HepG2 (cell line): Measurements from ENCODE around the gene CTNNA1. TPM values are rescaled to one million over a fixed set of nuclear protein-coding genes. Genes with fewer than 3 reads are reported as not detected.

Experiments used
- ATAC-seq: fragments of 200-7000 bp; cut with Tn5 transposase; 3 replicates; pipeline ENCODE4 v1.9.1; 2020; ENCODE audit warnings: mild to moderate bottlenecking, moderate library complexity
- BruUV-seq: library from RNA; stranded (reverse); fragments of 400-500 nt; replicated peaks from 2 replicates; lab custom pipeline; 2021; lab: Mats Ljungman, UMichigan
- CTCF ChIA-PET: fragments of 300-600 bp; formaldehyde crosslinking; extraction: SDS; loops from one replicate; lab custom pipeline; 2021; ENCODE audit warnings: low total read pairs, inconsistent platforms, low intra/inter-chr PET ratio; lab: Yijun Ruan, JAX
- POLR2A ChIA-PET: fragments of 350-600 bp; sonication (Branson Sonifier 250); formaldehyde crosslinking; loops from one replicate; lab custom pipeline; 2020; ENCODE audit warnings: antibody characterized with exemption, inconsistent platforms; lab: Yijun Ruan, JAX
- DNase-seq: peaks from one replicate; pipeline ENCODE4 v3.0.0-alpha.2; 2015; ENCODE audit warnings: low spot score
- FAIRE-seq: peaks from 3 replicates; lab custom pipeline; 2011; peaks lifted over from hg19 to GRCh38; lab: Jason Lieb, UNC
- H2AFZ ChIP-seq: one replicate; pipeline ENCODE4 v1.6.1; 2011; ENCODE audit warnings: low read length, inconsistent platforms
- H3K27ac ChIP-seq: fragments of 300-600 bp; 3 replicates; pipeline ENCODE4 v1.8.0; 2011; ENCODE audit warnings: mixed run types, mild to moderate bottlenecking, mixed read lengths, low read length, inconsistent platforms; ENCODE audit not compliant: insufficient read depth; ENCODE audit errors: extremely low read length
- H3K27me3 ChIP-seq, 2 experiments: fragments of 200-600 bp in 1 of 2; 2 replicates in 1 of 2; 3 replicates in 1 of 2; pipeline versions ENCODE4 v1.6.0 to v1.8.0; 2011; ENCODE audit warnings: low read length in 2 of 2, mild to moderate bottlenecking in 2 of 2, moderate library complexity in 2 of 2, inconsistent platforms in 1 of 2; ENCODE audit not compliant: insufficient read depth in 2 of 2, control insufficient read depth in 1 of 2
- H3K36me3 ChIP-seq, 2 experiments: fragments of 200-600 bp in 1 of 2; replicated peaks in 1 of 2; 2 replicates in 1 of 2; 3 replicates in 1 of 2; pipeline versions ENCODE4 v1.5.1 to v1.8.0; 2011; ENCODE audit warnings: low read length in 2 of 2, inconsistent platforms in 1 of 2; ENCODE audit not compliant: insufficient read depth in 2 of 2, control insufficient read depth in 1 of 2
- H3K4me1 ChIP-seq: 2 replicates; pipeline ENCODE4 v1.5.1; 2012; ENCODE audit warnings: low read length, inconsistent platforms; ENCODE audit not compliant: insufficient read depth
- H3K4me2 ChIP-seq: 2 replicates; pipeline ENCODE4 v1.6.0; 2011; ENCODE audit warnings: low read depth, low read length, inconsistent platforms
- H3K4me3 ChIP-seq, 3 experiments: fragments of 200-600 bp in 1 of 3; sonication (generic), shearing (Covaris generic) in 1 of 3; replicated peaks in 1 of 3; 2 replicates each; pipeline ENCODE4 v1.5.1; 2011 to 2016; ENCODE audit warnings: low read length in 3 of 3, inconsistent platforms in 2 of 3, low read depth in 2 of 3, mild to moderate bottlenecking in 2 of 3, control low read depth in 1 of 3, mixed read lengths in 1 of 3; ENCODE audit not compliant: insufficient read depth in 1 of 3
- H3K79me2 ChIP-seq: one replicate; pipeline ENCODE4 v1.6.1; 2011; ENCODE audit warnings: low read length, inconsistent platforms; ENCODE audit not compliant: insufficient read depth
- H3K9ac ChIP-seq: 2 replicates; pipeline ENCODE4 v1.6.0; 2011; ENCODE audit warnings: mild to moderate bottlenecking, low read depth, low read length, inconsistent platforms; ENCODE audit not compliant: insufficient read depth
- H3K9me3 ChIP-seq: 2 replicates; pipeline ENCODE4 v1.5.1; 2012; ENCODE audit warnings: mild to moderate bottlenecking, low read length
- H4K20me1 ChIP-seq: 2 replicates; pipeline ENCODE4 v1.6.0; 2011; ENCODE audit warnings: inconsistent platforms, mild to moderate bottlenecking, low read length, moderate library complexity; ENCODE audit not compliant: insufficient read depth
- PHF8 ChIP-seq: sonication (generic); formaldehyde crosslinking; IDR thresholded peaks from 2 replicates; pipeline ENCODE4 v1.5.0; 2020; ENCODE audit warnings: missing genetic modification reagents
- RBM22 ChIP-seq: fragments of 200-400 bp; formaldehyde crosslinking; optimal IDR thresholded peaks from 2 replicates; pipeline ENCODE3; 2017; ENCODE audit warnings: mild to moderate bottlenecking, low read length, moderate library complexity
- REST ChIP-seq, 2 experiments: IDR thresholded peaks; 2 replicates each; pipeline ENCODE4 v1.6.1; 2011 to 2012; ENCODE audit warnings: low read length in 2 of 2, borderline replicate concordance in 1 of 2, low read depth in 1 of 2, mild to moderate bottlenecking in 1 of 2, moderate library complexity in 1 of 2
- XBP1 ChIP-seq: sonication (generic); formaldehyde crosslinking; IDR thresholded peaks from 2 replicates; pipeline ENCODE4 v1.5.0; 2020; ENCODE audit warnings: missing genetic modification reagents
- WGBS: methylation state at CpG from one replicate; pipeline ENCODE4 v1.1.6; 2017; ENCODE audit warnings: low lambda C conversion rate; 5-methylcytosine and 5-hydroxymethylcytosine counted together
- in situ Hi-C: cut with HindIII; loops from 2 replicates; pipeline ENCODE4 v1.10.0; 2017; ENCODE audit warnings: low pct_unique_long_range_greater_than_20kb; ENCODE audit not compliant: extremely low pct_ligation_motif_present
- intact Hi-C: fragments of 100-400 bp; cut with micrococcal nuclease; formaldehyde crosslinking; loops from one replicate; pipeline ENCODE4 v1.10.0; 2022; ENCODE audit not compliant: unreplicated experiment
- polyA plus RNA-seq, 8 experiments: library from polyadenylated mRNA; depleted of rRNA in 3 of 8; stranded (reverse) in 7 of 8; unstranded in 1 of 8; fragments of >200 nt; fragmentation: Illumina TruSeq in 4 of 8; extraction: Trizol in 4 of 8; gene quantifications; 2 replicates each; pipeline versions ENCODE4 v1.2.1 to v1.2.3, GENCODE V29; 2011 to 2016; ENCODE audit warnings: low read depth in 4 of 8, missing spikeins in 1 of 8, mixed read lengths in 1 of 8; ENCODE audit not compliant: insufficient read depth in 1 of 8
- total RNA-seq, 5 experiments: library from RNA; depleted of rRNA; stranded (reverse); fragments of >200 nt; fragmentation: Illumina TruSeq; extraction: Trizol; gene quantifications; 2 replicates each; pipeline ENCODE4 v1.2.3, GENCODE V29; 2016; ENCODE audit warnings: low read depth in 1 of 5

Gene CTNNA1
- total and polyA plus RNA-seq, 2 of the 13 experiments (the other 11 are each of a cell fraction or from before 2014, with no cell fraction given) = 66.8 to 162 TPM

GRCh38 chr5:138828556-138828955 is 75.3 kb downstream of the CTNNA1 start:
- POLR2A ChIA-PET = no interaction called here
- Histone ChIP-seq H2AFZ (no peak overlapping the region), H3K79me2 (peaks cover 7% of the 10 kb centered on the region), H3K36me3 (peaks cover 14 to 68% of the 10 kb centered on the region in 2 experiments), H3K4me3 (no peak overlapping the region), H3K27ac (no peak overlapping the region), H3K9ac (no peak overlapping the region), H3K4me2 (no peak overlapping the region), H3K4me1 (no peaks in the 10 kb centered on the region), H3K9me3 (no peaks in the 10 kb centered on the region), H4K20me1 (peaks cover 3% of the 10 kb centered on the region; the same call in 1 of the 2 replicates), H3K27me3 (no peaks in the 10 kb centered on the region)
- ATAC-seq = no peak
- intact Hi-C loops = no loop called here
- FAIRE-seq = no peak
- no TSS peak for BruUV-seq
- TF ChIP-seq PHF8 = no peak
- TF ChIP-seq RBM22 = peak; percentile 53
- CTCF ChIA-PET = no interaction called here
- DNase-seq = no peak
- WGBS = 74% methylated on average over 4 of the region's 4 CpGs
- in situ Hi-C loops = loop anchor here (10.0 kb wide), 1 partner anchor 436 kb away; no protein-coding TSS in a partner anchor

GRCh38 chr5:138829341-138829740 is 76.1 kb downstream of the CTNNA1 start:
- Histone ChIP-seq H3K79me2 (peaks cover 7% of the 10 kb centered on the region), H3K9me3 (no peaks in the 10 kb centered on the region), H3K4me3 (no peak overlapping the region), H3K9ac (no peak overlapping the region), H3K36me3 (peaks cover 14 to 68% of the 10 kb centered on the region in 2 experiments), H3K27ac (no peak overlapping the region), H3K27me3 (no peaks in the 10 kb centered on the region), H3K4me1 (no peaks in the 10 kb centered on the region), H4K20me1 (peaks cover 3% of the 10 kb centered on the region; the same call in 1 of the 2 replicates), H2AFZ (no peak overlapping the region), H3K4me2 (no peak overlapping the region)
- ATAC-seq (no peak), FAIRE-seq (no peak), DNase-seq (no peak)
- BruUV-seq = TSS peak; percentile 9
- POLR2A ChIA-PET = no interaction called here
- in situ Hi-C loops (loop anchor here (10.0 kb wide), 1 partner anchor 435 kb away; no protein-coding TSS in a partner anchor), intact Hi-C loops (no loop called here)
- CTCF ChIA-PET = no interaction called here
- WGBS = 100% methylated on average over 3 of the region's 3 CpGs
- TF ChIP-seq XBP1 (CRISPR knock-in tag) (no peak), REST (IDR thresholded peaks at IDR 0.05; ENCODE audit: borderline replicate concordance in 1 of 2, low read depth in 1 of 2, low read length in 2 of 2) (no peak)
